NCI-H460 (cell line): ENCODE results near the gene HNRNPUL2. TPM values are rescaled to one million over a fixed set of nuclear protein-coding genes. Genes with fewer than 3 reads are reported as not detected.
"Not testable (repeated sequence)": the region's sequence is repeated elsewhere in the genome, so short reads cannot be mapped to it uniquely, and the experiment has no call there.

Source experiments
- DNase-seq: peaks from one replicate; pipeline ENCODE4 v3.0.0-alpha.2; 2016; ENCODE audit warnings: low read depth; ENCODE audit errors: extremely low read depth
- total RNA-seq: library from RNA; depleted of rRNA; stranded (reverse); fragments of >200 nt; shearing (Covaris generic); gene quantifications from 2 replicates; pipeline ENCODE4 v1.2.3, GENCODE V29; 2014

HNRNPUL2 gene
- total RNA-seq, 1 experiment from 2014 or later: 7.5 TPM

DNA sequence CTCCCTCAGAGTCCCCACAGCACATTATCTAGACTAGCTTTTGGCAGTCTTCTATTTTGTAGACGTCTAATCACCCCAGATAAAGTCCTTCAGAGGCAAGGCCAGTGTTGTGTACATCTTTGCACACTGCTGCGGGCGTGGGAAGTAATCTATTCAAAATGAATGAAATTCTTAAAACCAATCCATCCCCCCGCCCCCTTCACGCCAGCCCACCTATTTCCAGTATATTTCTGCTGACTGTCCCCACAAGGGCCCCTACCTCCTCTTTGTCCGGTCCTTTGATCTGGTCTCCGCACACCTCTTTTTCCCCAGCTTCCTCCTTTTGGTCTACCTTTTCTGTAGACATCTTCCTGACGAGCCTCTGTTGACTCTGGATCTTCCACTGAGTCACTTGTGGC is 20.4 kb downstream of the HNRNPUL2 start:
- DNase-seq: no peak

DNA sequence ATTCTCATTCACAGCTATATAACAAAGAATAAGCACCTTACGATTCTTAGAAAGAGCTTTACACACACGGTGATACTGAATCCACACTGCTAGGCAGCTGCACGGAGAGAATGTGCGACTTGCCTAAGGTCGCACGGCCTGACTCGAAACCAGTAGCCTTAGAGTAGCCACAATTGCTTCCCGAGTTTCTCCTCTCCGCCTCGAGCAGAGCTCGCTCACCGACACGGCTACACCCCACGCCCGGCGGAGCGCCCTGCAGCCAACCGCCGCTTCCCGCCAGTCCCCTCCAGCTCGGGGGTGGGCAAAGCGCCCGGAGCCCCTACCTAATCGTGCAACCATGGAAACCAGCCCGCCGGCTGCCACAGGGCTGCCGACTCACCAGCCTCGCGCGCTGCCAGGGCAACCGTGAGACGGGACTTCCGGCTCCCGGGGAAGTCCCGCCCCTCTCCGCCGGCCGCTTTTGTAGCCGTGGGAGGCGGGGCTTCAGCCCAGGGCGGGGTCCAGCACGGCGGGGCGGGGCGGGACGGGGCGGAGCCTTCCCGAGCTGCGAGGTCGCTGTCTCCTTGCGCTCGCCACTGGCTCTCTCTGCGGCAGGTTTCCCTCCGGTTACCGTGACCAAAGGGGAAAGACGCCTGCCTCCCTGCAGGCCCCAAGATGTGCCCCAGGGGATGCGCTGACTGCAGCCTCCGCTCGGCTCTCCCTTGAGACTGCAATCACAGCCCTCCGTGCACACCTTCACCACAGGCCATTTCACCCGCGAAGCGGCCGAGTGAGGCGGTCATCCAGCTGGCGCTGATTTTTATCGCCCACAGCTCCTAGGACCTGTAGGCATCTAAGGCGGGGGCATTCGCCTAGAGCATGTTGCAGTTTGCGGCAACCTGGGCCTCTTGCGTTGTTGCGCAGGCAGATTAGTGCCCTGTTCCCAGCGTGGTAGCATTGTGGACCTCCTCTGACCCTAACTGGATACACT is 21.1 kb downstream of the HNRNPUL2 start:
- peak; percentile 82 for DNase-seq

- no peak for DNase-seq
These were observed 21.8 kb downstream of the HNRNPUL2 start for GRCh38 chr11:62705413-62705812.

GRCh38 chr11:62703921-62704320 is 23.3 kb downstream of the HNRNPUL2 start:
- DNase-seq: not testable (repeated sequence)

- DNase-seq: no peak
These were observed 25.0 kb downstream of the HNRNPUL2 start for GRCh38 chr11:62702246-62702645.

GRCh38 chr11:62694455-62695167 is 32.6 kb downstream of the HNRNPUL2 start:
- peak; percentile 71 for DNase-seq

- not testable (repeated sequence) for DNase-seq
These were observed 33.6 kb downstream of the HNRNPUL2 start for GRCh38 chr11:62693624-62694023.

- no peak for DNase-seq
These were observed 37.7 kb downstream of the HNRNPUL2 start, which contains the start of gene LRRN4CL for GRCh38 chr11:62689421-62690183. Gene LRRN4CL, minus strand, starts transcription at chr11:62689530. Its CDS starts 1,022 bp downstream, at chr11:62688508.

- no peak for DNase-seq
These were observed 38.8 kb downstream of the HNRNPUL2 start for GRCh38 chr11:62688491-62688890.

DNA sequence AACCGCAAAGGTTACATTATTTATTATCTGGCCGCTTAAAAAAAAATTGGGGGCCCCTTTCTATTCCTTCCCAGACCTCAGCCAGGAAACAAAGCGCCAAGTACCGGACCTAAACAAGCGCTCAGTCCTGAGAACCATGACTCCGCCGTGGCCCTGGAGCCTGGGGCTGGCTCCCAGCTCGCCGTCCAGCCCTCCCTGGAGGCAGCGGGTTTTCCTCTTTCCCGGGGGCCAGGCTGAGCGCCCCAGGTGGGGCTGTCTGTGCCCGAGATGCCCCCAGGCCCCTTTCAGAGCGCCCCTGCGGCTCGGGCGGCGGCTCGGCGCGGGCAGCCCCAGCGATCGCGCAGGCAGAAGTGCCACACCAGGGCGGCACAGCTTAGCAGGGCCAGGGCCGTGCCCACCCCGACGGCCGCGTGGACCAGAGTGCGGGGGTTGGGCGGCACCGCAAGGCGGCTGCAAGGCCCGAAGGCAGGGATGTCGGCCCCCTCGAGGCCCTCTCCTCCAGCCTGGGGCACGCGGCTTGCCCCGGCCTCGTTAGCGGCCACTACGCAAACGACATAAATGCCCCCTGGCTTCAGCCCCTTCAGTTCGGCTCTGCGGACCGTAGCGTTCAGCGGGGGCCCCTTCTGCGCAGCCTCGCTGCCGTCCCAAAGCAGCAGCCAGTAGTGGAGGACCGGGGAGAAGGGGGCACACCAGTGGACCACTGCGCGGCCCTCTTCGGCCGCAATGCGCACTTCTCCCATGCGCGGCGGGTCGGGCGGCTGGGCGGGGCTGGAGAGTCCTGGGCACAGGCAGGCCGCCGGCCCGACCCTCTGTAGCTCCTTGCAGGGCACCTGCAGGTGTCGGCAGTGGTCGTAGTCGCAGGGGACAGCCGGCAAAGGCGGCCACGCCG is 39.5 kb downstream of the HNRNPUL2 start:
- DNase-seq: no peak

DNA sequence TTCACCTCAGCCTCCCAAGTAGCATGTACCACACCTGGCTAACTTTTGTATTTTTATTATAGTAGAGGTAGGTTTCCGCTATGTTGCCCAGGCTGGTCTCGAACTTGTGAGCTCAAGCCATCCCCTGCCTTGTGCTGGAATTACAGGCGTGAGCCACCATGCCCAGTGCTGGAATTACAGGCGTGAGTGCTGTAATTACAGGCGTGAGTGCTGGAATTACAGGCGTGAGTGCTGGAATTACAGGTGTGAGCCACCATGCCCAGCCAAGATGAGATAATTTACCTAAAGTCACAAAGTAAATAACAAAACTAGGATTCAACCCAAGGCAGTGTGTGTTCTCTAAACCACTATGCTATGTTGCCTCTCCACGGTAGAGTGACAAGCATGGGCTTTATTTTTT is 44.7 kb downstream of the HNRNPUL2 start:
- DNase-seq: no peak

DNA sequence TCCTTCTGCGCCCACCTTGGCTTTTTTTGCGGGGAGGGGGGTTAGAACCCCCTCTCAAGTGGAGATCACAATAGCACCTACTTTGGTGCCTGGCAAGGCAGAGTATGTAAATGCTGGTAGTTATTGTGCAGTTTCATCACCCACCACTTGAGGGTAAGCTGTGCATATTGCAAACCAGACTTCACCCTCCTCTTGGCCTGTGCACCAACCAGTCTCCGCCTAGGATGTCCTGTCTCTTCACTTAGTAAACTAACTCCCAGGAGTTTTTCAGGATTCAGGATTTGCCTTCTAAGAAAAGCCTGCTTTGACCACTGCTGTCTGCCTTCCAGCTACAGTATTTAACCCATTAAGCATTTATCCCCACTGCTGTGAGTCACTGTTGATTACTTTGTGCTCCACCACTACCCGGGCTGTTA is 46.4 kb downstream of the HNRNPUL2 start:
- DNase-seq: peak; percentile 64

DNA sequence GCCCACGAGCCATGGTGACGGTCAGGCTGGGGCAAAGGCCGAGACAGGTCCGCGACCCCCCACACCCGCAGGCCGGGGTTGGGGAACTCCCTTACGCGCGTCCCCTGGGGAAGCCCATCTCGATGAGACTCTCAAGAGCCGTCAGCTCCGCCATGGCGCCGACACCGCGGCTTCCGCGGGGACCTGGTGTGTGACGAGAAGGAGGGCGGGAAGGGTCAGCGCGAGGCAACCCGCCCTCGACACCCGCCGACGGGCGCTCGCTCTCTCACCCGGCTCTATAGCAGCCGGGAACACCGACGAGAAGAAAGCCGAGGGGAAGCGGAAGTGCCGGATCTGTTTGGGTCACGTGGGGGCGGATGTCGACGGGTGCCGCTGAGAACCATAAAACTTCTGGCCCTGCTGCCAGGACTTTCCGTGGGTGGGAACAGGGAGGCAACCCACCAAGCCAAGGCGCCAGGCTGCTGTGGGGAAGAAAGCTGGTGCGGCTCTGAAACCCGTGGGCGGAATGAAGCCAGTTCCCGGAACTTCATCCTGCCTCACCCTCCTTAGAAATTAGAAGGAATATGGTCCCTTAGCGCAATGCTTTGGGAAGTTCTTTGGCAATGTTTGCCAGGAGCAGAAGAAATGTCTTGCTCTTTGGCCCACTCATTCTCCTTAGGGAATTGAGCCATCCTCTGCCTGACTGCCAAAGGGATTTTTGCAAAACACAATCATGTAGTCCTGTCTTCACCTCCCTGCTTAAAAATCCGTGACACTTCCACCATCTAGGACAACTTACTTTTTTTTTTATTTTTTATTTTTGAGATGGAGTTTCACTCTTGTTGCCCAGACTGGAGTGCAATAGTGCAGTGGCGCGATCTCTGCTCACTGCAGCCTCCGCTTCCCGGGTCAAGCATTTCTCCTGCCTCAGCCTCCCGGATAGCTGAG is 48.2 kb downstream of the HNRNPUL2 start, which contains the start of gene UBXN1:
Gene UBXN1 (minus strand): TSS at position 304 of the 927 bp plus-strand sequence. CDS start 150 bp downstream, at position 154.
- DNase-seq: peak; percentile 71

DNA sequence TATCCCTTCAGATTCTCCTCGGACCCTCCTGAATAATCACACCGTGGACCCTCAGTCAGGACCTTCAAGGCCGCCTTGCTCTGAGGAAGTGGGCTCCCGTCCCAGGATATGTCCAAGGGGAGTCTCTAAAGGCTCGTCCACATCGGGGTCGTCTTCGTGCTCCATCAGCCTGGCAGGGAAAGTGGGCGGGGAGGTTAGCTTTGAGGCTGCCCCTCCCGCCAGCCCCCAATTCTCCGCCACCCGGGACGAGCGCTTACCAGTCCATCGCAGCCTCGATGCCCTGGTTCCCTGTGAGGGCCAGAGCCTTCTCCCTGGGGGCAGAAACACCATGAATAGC is 48.9 kb downstream of the HNRNPUL2 start:
- no peak for DNase-seq

DNA sequence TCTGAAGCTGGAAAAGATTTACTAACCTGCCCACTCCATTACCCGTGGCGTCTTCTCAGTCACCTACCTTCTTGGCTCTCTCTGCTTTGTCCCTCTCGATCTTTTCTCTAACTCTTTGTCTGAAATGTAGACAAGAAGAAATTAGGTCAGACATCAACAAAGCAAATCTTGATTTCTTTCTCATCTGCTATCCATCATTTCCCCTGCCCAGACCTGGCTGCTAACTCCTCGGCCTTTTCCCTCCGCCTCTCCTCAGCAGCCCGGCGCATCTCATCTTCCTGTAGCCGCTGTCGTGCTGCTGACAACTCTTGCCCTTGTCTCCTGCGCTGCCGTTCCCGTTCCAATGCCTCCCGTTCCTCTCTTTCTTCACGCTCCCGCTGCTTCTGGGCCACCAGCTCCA is 49.5 kb downstream of the HNRNPUL2 start:
- DNase-seq: no peak

DNA sequence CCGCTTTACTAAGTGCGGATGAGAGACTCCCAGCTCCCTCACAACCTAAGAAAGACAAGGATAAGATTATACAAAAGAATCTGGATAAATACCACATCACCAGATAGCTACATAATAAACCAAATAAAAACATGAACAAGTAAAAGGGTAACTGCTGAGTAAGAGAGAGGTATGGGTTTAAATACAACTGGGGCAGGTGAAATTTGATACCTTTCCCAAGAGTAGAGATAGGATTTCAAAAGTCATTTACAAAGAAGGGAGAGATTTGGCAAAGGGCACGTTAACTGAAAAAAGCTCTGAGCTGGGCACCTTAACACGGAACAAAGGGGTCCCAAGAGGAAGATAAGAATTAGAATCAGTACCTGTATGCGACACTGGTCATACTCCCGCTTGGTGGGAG is 50.1 kb downstream of the HNRNPUL2 start:
- DNase-seq: no peak

GRCh38 chr11:62676698-62677097 is 50.6 kb downstream of the HNRNPUL2 start:
- DNase-seq: no peak

- DNase-seq: not testable (repeated sequence)
These were observed 51.8 kb downstream of the HNRNPUL2 start for GRCh38 chr11:62675415-62675814.

- DNase-seq: no peak
These were observed 54.1 kb downstream of the HNRNPUL2 start for GRCh38 chr11:62673196-62673525.
